GM12891 (cell line): ENCODE data around the gene CSPG4.

Experiments used
- DNase-seq: peaks from one replicate; pipeline ENCODE4 v3.0.0; 2011; ENCODE audit warnings: low spot score; ENCODE audit not compliant: insufficient read length
- FAIRE-seq: peaks from 2 replicates; lab custom pipeline; 2011; peaks lifted over from hg19 to GRCh38; lab: Jason Lieb, UNC
- PAX5 ChIP-seq: IDR thresholded peaks from 2 replicates; pipeline ENCODE4 v1.6.1; 2011; ENCODE audit warnings: low read length, moderate library complexity, mild to moderate bottlenecking; ENCODE audit not compliant: insufficient read depth, severe bottlenecking
- POLR2A ChIP-seq: IDR thresholded peaks from 2 replicates; pipeline ENCODE4 v1.6.1; 2011; ENCODE audit warnings: low read depth, low read length, control low read depth
- POLR2AphosphoS5 ChIP-seq: IDR thresholded peaks from 2 replicates; pipeline ENCODE4 v1.6.1; 2011; ENCODE audit warnings: low read depth, low read length, control low read depth
- POU2F2 ChIP-seq: IDR thresholded peaks from 2 replicates; pipeline ENCODE4 v1.6.1; 2011; ENCODE audit warnings: low read depth, mild to moderate bottlenecking, control low read depth, low read length, moderate library complexity
- SPI1 ChIP-seq: IDR thresholded peaks from 2 replicates; pipeline ENCODE4 v1.6.1; 2011; ENCODE audit warnings: low read depth, low read length, control low read depth
- TAF1 ChIP-seq: IDR thresholded peaks from 2 replicates; pipeline ENCODE4 v1.6.1; 2011; ENCODE audit warnings: low read depth, low read length, control low read depth

CSPG4 gene

GRCh38 chr15:75648156-75649000 is 64.3 kb downstream of the CSPG4 start:
- TF ChIP-seq POU2F2, result no peak
- TF ChIP-seq SPI1, result no peak
- no peak for TF ChIP-seq POLR2AphosphoS5
- TF ChIP-seq PAX5, result no peak
- no peak for TF ChIP-seq POLR2A
- no peak for TF ChIP-seq TAF1
- FAIRE-seq (no peak), DNase-seq (no peak)

GRCh38 chr15:75647370-75648155 is 65.1 kb downstream of the CSPG4 start, which contains the start of gene SNX33:
Gene SNX33 (plus strand): TSS chr15:75647912. CDS start chr15:75649103, 1,191 bp downstream.
- no peak for TF ChIP-seq SPI1
- TF ChIP-seq POLR2AphosphoS5, result no peak
- TF ChIP-seq PAX5, result no peak
- no peak for TF ChIP-seq POU2F2
- no peak for TF ChIP-seq POLR2A
- no peak for TF ChIP-seq TAF1
- FAIRE-seq, result peak; percentile 54
- peak; percentile 68 for DNase-seq

- TF ChIP-seq POLR2AphosphoS5 (no peak), SPI1 (no peak), POU2F2 (no peak), TAF1 (no peak), PAX5 (no peak), POLR2A (no peak)
- DNase-seq (no peak), FAIRE-seq (no peak)
Measured at GRCh38 chr15:75646944-75647364, 65.7 kb downstream of the CSPG4 start.

- FAIRE-seq, result no peak
- no peak for DNase-seq
- TF ChIP-seq POLR2AphosphoS5 (no peak), PAX5 (no peak), POU2F2 (no peak), TAF1 (no peak), SPI1 (no peak), POLR2A (no peak)
Measured at GRCh38 chr15:75646112-75646943, 66.3 kb downstream of the CSPG4 start.

GRCh38 chr15:75644376-75644775 is 68.3 kb downstream of the CSPG4 start:
- no peak for FAIRE-seq
- no peak for TF ChIP-seq SPI1
- TF ChIP-seq PAX5, result no peak
- no peak for TF ChIP-seq POLR2AphosphoS5
- TF ChIP-seq TAF1, result no peak
- no peak for TF ChIP-seq POLR2A
- TF ChIP-seq POU2F2, result no peak
- DNase-seq, result no peak

GRCh38 chr15:75641603-75642002 is 71.0 kb downstream of the CSPG4 start:
- TF ChIP-seq PAX5, result no peak
- TF ChIP-seq POLR2AphosphoS5, result no peak
- TF ChIP-seq SPI1, result no peak
- no peak for TF ChIP-seq POLR2A
- TF ChIP-seq TAF1, result no peak
- TF ChIP-seq POU2F2, result no peak
- DNase-seq (no peak), FAIRE-seq (no peak)

- DNase-seq (no peak), FAIRE-seq (no peak)
- no peak for TF ChIP-seq POU2F2
- TF ChIP-seq TAF1, result no peak
- TF ChIP-seq POLR2AphosphoS5, result no peak
- no peak for TF ChIP-seq SPI1
- TF ChIP-seq PAX5, result no peak
- TF ChIP-seq POLR2A, result no peak
Measured at GRCh38 chr15:75641179-75641503, 71.5 kb downstream of the CSPG4 start.

GRCh38 chr15:75640483-75641178 is 72.0 kb downstream of the CSPG4 start:
- FAIRE-seq (no peak), DNase-seq (no peak)
- TF ChIP-seq POLR2A (no peak), SPI1 (no peak), POLR2AphosphoS5 (no peak), PAX5 (no peak), POU2F2 (no peak), TAF1 (no peak)
